Endothelial cell of umbilical vein (primary cell): ENCODE results near the gene ADGRD2.

Experiments
- CTCF ChIP-seq, 2 donors: IDR thresholded peaks; 1 replicate in 1 of 2; 2 replicates in 1 of 2; pipeline ENCODE4 v1.5.1; 2011; ENCODE audit warnings: low read length in 2 of 2, mild to moderate bottlenecking in 2 of 2, moderate library complexity in 2 of 2, control low read depth in 1 of 2, inconsistent platforms in 1 of 2, low read depth in 1 of 2; ENCODE audit not compliant: insufficient read depth in 1 of 2; ENCODE audit errors: extremely low read depth in 1 of 2
- EZH2 ChIP-seq: IDR thresholded peaks from 2 replicates; pipeline ENCODE4 v1.6.1; 2012; ENCODE audit warnings: borderline replicate concordance, low read depth, mild to moderate bottlenecking, moderate library complexity, low read length, inconsistent platforms; ENCODE audit not compliant: severe bottlenecking
- GATA2 ChIP-seq: IDR thresholded peaks from 2 replicates; pipeline ENCODE4 v1.7.0; 2011; ENCODE audit warnings: low read depth, mild to moderate bottlenecking, moderate library complexity, mixed read lengths, low read length; ENCODE audit not compliant: insufficient read length, insufficient read depth
- MAX ChIP-seq: IDR thresholded peaks from 2 replicates; pipeline ENCODE4 v1.6.1; 2011; ENCODE audit not compliant: insufficient read depth, insufficient read length
- MYC ChIP-seq: IDR thresholded peaks from one replicate; pipeline ENCODE4 v1.6.1; 2011; ENCODE audit warnings: mild to moderate bottlenecking, low read depth, low read length
- POLR2A ChIP-seq: IDR thresholded peaks from 2 replicates; pipeline ENCODE4 v1.6.1; 2012; ENCODE audit warnings: low read depth, mild to moderate bottlenecking, control low read depth, low read length
- POLR2AphosphoS5 ChIP-seq: IDR thresholded peaks from 2 replicates; pipeline ENCODE4 v1.6.1; 2012; ENCODE audit warnings: low read depth, mild to moderate bottlenecking, control low read depth, low read length, moderate library complexity; ENCODE audit not compliant: insufficient read depth

GRCh38 chr9:124503713-124504529, 53.7 kb downstream of the ADGRD2 start:
- TF ChIP-seq CTCF (IDR thresholded peaks at IDR 0.05; ENCODE audit: extremely low read depth in 1 of 2, insufficient read depth in 1 of 2, low read depth in 1 of 2, low read length in 2 of 2) = no peak
- peak; percentile 98 for TF ChIP-seq EZH2
- no peak for TF ChIP-seq MYC
- TF ChIP-seq POLR2A = no peak
- no peak for TF ChIP-seq GATA2
- TF ChIP-seq POLR2AphosphoS5 = no peak
- no peak for TF ChIP-seq MAX
